LNCAP (cell line): ENCODE data around the gene UGT1A6.

Experiments
- CTCF ChIP-seq: fragments of 450-650 bp; IDR thresholded peaks from 2 replicates; pipeline ENCODE4 v1.5.1; 2017; ENCODE audit warnings: mild to moderate bottlenecking

Gene UGT1A6

GRCh38 chr2:233692648-233693047 is at the start of gene UGT1A6:
TSS of gene UGT1A6 (plus strand) at chr2:233692890. CDS start at chr2:233693005, 115 bp downstream.
- TF ChIP-seq CTCF = no peak

- no peak for TF ChIP-seq CTCF
These were observed 49.6 kb upstream of the UGT1A6 start for GRCh38 chr2:233643128-233643527.

- TF ChIP-seq CTCF = no peak
These were observed 41.7 kb upstream of the UGT1A6 start for GRCh38 chr2:233650981-233651380.

GRCh38 chr2:233651430-233651829 is 41.3 kb upstream of the UGT1A6 start:
- no peak for TF ChIP-seq CTCF

GRCh38 chr2:233654501-233654900 is 38.2 kb upstream of the UGT1A6 start:
- TF ChIP-seq CTCF = no peak

- TF ChIP-seq CTCF = no peak
These were observed 37.6 kb upstream of the UGT1A6 start for GRCh38 chr2:233655043-233655442.

GRCh38 chr2:233656443-233656842 is 36.2 kb upstream of the UGT1A6 start:
- no peak for TF ChIP-seq CTCF

- TF ChIP-seq CTCF = no peak
These were observed 34.1 kb upstream of the UGT1A6 start for GRCh38 chr2:233658610-233659009.
